GM19351 (cell line): ENCODE measurements around the gene PSD4.

Experiments
- ATAC-seq: cut with Tn5 transposase; IDR thresholded peaks from one replicate; pipeline ENCODE4 v1.9.1; 2021; ENCODE audit warnings: mild to moderate bottlenecking, moderate library complexity; ENCODE audit not compliant: unreplicated experiment

Gene PSD4

DNA sequence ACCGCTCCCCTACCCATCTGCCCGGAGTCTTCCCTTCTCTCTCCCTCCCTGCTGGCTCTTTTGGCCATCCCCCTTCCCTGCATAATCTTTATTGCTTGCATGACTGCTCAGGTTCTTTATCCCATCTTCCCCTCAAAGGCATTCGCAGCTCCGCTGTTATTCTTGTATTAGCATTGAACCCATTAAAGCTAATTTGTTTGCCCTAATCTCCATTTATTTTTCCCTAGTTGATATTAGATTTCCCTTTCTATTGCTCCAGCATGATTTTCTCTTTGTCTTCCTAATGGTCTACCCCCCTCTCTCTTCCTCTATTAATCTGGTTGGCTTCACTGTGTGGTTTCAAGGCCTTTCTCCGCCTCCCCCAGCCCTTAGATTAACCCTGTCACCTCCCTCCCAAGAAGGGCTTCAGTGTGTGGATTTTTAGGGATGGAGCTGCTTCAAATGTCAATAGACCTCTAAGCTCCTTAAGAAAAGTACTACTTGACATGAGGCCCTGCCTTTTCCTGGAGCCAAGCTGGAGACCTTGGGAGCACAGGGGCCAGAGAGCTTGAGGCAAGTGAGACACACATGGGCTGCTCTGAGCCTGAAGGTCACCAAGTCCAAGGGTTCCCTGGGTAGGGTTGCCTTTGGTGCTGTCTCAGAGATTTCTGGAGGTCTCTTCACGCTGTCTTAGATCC is 84.8 kb downstream of the PSD4 start:
- ATAC-seq = no peak
